A549 treated with AZD9567 at 1 μM for 4 hours (cell line): ENCODE data around the gene SAP30BP. TPM values are rescaled to one million over a fixed set of nuclear protein-coding genes. Genes with fewer than 3 reads are reported as not detected.

Source experiments
- total RNA-seq: library from RNA; stranded (reverse); fragments of 200-300 nt; extraction: Qiagen RNA extraction; gene quantifications from 5 replicates; pipeline ENCODE4 v1.2.3, GENCODE V29; 2022; ENCODE audit not compliant: insufficient read depth

The SAP30BP gene
- 124 to 134 TPM (median 129 TPM) in 5 replicates for total RNA-seq

DNA sequence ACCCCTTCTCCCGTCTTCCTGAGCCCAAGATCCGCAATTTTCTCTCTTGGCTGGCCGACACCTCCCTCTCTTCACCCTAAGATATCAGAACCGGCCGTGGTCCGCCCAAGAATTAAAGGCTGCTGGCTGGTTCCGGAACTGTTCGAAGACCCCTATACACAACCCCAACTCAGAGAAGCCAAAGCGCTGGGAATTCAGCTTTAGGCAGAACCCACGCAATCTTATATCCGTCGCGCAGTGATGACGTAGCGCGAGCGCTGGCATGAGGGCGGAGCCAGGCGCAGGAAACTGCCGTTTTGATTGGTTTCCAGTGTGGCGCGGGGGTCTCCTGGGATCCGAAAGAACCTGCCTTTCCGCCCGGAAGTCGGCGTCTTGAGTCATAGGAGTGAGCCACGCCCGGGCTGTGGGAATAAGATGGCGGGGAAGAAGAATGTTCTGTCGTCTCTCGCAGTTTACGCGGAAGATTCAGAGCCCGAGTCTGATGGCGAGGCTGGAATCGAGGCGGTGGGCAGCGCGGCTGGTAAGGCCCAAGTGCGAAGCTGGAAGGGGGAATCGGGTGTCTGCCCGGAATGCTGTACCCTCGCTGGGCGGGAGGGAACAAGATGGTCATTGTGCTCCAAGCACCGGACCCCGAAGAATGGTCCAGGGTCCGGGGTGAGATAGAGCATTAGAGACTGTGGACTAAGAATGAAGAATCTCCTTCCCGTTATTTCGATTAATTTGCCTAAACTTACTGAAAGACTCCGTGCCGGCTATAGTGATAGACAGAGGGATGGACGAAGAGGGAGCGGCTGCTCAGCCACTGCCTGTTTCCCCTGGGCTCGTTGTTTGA is at the start of gene SAP30BP, which contains the start of gene RECQL5:
Gene SAP30BP, plus strand, starts transcription at position 380 of the 832 bp plus-strand sequence. Its CDS starts 35 bp downstream, at position 415.
Gene RECQL5, minus strand, starts transcription at position 196 of the 832 bp plus-strand sequence. CDS start 597 bp downstream, outside the sequence.

GRCh38 chr17:75632863-75633485 is 34.2 kb upstream of the SAP30BP start, which contains the start of gene SMIM5:
Gene SMIM5, plus strand, starts transcription at chr17:75633434. Its CDS starts 6,768 bp downstream, at chr17:75640202.

DNA sequence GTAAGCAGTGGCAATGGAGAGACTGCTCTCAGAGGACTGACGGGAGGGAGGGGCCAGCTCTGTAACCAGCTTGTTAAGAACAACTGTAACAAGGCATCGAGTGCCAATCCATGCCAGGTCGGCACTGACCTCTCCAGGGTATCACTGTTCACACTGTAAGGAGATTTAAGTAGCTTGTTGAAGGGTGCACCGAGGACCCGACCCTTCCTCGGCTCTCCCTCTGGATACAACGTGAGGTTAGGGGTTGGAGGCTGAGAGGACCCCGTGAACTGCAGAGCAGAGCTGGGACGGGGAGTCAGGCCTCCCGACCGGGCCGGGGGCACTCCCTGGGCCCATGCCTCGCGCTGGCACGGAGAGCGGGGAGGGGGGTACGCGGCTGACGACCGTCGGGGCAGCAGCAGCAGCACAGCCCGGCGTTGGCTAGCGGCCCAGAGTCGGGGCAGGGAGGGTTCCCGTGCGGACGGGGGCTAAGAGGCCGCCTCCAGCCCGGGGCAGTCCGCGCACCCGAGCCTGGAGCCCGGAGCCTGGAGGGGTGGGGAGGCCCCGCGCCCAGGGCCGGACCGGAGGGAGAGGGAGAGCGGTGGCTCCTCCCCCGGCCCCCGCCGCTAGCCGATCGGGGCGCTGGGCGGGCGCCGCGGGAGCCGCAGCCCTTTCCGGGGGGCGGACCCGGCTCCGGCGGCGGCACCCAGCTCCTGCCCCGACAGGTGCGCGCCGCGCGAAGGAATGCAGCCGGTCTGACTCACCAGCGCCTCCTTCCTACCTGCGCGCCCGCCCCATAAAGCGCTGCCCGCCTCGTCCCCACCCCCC is 53.7 kb downstream of the SAP30BP start, which contains the start of gene ITGB4:
Gene ITGB4, plus strand, starts transcription at position 804 of the 807 bp plus-strand sequence. CDS start 3,245 bp downstream, outside the sequence.

Other genes with a start within 250 kb of the SAP30BP start
- gene TMEM94, start 210.7 kb upstream of the SAP30BP start, total RNA-seq: 40.4 to 81.2 TPM (median 42.0 TPM) in 5 replicates
- 9.0 to 12.1 TPM (median 9.9 TPM) in 5 replicates for gene CASKIN2, start 151.8 kb upstream of the SAP30BP start, total RNA-seq
- gene TSEN54, start 150.8 kb upstream of the SAP30BP start, total RNA-seq: 37.9 to 51.8 TPM (median 46.7 TPM) in 5 replicates
- gene LLGL2, start 141.6 kb upstream of the SAP30BP start, total RNA-seq: 13.8 to 36.2 TPM (median 33.6 TPM) in 5 replicates
- 30.7 to 53.7 TPM (median 43.5 TPM) in 5 replicates for gene MYO15B, start 79.5 kb upstream of the SAP30BP start, total RNA-seq
- gene SMIM5, start 33.9 kb upstream of the SAP30BP start, total RNA-seq: 0.64 to 0.79 TPM (median 0.72 TPM) in 4 of 5 replicates, not detected in the other
- gene RECQL5, start 184 bp upstream of the SAP30BP start, total RNA-seq: 23.8 to 30.3 TPM (median 27.1 TPM) in 5 replicates
- gene ITGB4, start 54.1 kb downstream of the SAP30BP start, total RNA-seq: 79.7 to 102 TPM (median 95.5 TPM) in 5 replicates
- gene GALK1, start 97.9 kb downstream of the SAP30BP start, total RNA-seq: 64.4 to 81.9 TPM (median 77.0 TPM) in 5 replicates
- gene UNK, start 117.5 kb downstream of the SAP30BP start, total RNA-seq: 24.9 to 41.9 TPM (median 29.4 TPM) in 5 replicates
- 3.8 to 5.9 TPM (median 4.7 TPM) in 5 replicates for gene UNC13D, start 177.1 kb downstream of the SAP30BP start, total RNA-seq
- 76.9 to 93.6 TPM (median 84.8 TPM) in 5 replicates for gene WBP2, start 188.0 kb downstream of the SAP30BP start, total RNA-seq
- 149 to 167 TPM (median 156 TPM) in 5 replicates for gene TRIM47, start 211.2 kb downstream of the SAP30BP start, total RNA-seq
- 24.6 to 42.5 TPM (median 37.6 TPM) in 5 replicates for gene TRIM65, start 229.6 kb downstream of the SAP30BP start, total RNA-seq
- gene MRPL38, start 237.5 kb downstream of the SAP30BP start, total RNA-seq: 100 to 137 TPM (median 130 TPM) in 5 replicates